Adrenal gland (tissue), 5 donors: Measurements from ENCODE around the gene PM20D1.
"Not testable (repeated sequence)": the region's sequence is repeated elsewhere in the genome, so short reads cannot be mapped to it uniquely, and the experiment has no call there.

Experiments
- CTCF ChIP-seq, 6 experiments: fragments of 450-650 bp in 4 of 6; fragments of 200-600 bp in 2 of 6; sonication (generic) in 1 of 6; IDR thresholded peaks; 1 replicate in 5 of 6; 2 replicates in 1 of 6; pipeline versions ENCODE4 v1.5.1 to v1.8.0; 2016 to 2021; ENCODE audit warnings: antibody characterized with exemption in 6 of 6, mild to moderate bottlenecking in 2 of 6, moderate library complexity in 1 of 6
- POLR2A ChIP-seq, 2 donors: fragments of 450-650 bp; IDR thresholded peaks; one replicate each; pipeline ENCODE4 v1.6.1; 2017; ENCODE audit warnings: antibody characterized with exemption in 2 of 2, mild to moderate bottlenecking in 2 of 2, moderate library complexity in 1 of 2
- donor health status: DM: no; HTN: no; CAD: no.

- not testable (repeated sequence) for TF ChIP-seq CTCF, POLR2A (IDR thresholded peaks at IDR 0.05)
These were observed 40.7 kb upstream of the PM20D1 start for GRCh38 chr1:205890631-205891030.
